Activated CD4-positive, CD25-positive, alpha-beta regulatory T cell treated with anti-CD3 and anti-CD28 coated beads, Interleukin-2, amount 50 U/mL, for 24 hours (primary cell): ENCODE results near the gene PRKAG1.
A peak's percentile ranks its signal among the peaks of the same experiment; 100 is the strongest.

Experiments used
- ATAC-seq, 2 donors: fragments of 150-1000 bp; cut with Tn5 transposase; one replicate each; pipeline ENCODE4 v1.10.0; 2021; ENCODE audit warnings: mild to moderate bottlenecking in 1 of 2, moderate library complexity in 1 of 2

Gene PRKAG1

DNA sequence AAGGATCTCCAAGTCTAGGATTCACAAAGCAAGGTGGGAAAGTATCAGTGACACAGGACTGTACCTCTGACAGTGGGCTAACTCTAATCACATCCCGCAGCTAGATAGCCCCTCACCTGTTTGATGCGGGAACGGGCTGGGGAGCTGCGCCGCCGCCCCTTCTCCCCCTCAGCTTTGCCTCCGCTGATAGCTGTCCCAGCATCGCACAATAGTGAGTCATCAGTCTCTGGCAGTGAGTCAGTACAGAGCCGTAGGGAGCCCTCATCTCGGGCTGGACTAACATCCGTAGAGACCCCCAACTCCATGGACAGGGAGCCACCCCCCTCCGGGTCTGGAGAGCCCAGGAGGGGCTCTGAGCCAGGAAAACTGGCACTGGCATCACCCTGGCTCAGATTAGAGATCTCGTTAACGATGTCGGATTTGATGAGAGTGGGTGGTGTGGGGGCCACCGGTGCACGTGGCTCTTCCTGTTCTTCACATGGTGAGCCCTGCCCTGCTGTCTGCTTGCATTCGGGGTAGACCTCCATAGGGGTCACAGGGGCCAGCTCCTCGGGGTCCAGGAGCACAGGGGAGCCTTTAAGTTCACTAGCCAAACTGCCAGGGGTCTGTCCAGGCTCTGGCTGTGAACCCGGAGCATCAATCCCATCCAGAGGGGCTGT, 31.1 kb upstream of the PRKAG1 start:
- no peak for ATAC-seq

DNA sequence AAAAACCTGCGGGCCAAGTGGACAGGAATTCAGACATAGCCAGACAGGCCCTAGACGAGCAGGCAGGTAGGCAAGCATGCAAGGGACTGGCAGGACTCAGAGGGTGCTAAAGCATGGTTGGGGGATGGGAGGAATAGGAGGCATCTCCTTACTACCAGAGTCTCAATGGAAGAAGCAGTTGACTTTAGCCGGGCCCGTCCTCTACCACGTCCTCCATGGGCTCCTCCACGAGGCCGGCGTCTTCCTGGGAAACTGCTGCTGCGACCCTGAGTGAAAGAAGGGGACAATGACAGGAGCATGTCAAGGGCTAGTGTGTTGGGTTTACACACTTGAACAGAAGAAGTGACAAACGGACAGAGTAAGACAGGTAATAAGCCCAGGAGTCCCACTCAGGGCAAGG, 30.4 kb upstream of the PRKAG1 start:
- ATAC-seq: no peak

DNA sequence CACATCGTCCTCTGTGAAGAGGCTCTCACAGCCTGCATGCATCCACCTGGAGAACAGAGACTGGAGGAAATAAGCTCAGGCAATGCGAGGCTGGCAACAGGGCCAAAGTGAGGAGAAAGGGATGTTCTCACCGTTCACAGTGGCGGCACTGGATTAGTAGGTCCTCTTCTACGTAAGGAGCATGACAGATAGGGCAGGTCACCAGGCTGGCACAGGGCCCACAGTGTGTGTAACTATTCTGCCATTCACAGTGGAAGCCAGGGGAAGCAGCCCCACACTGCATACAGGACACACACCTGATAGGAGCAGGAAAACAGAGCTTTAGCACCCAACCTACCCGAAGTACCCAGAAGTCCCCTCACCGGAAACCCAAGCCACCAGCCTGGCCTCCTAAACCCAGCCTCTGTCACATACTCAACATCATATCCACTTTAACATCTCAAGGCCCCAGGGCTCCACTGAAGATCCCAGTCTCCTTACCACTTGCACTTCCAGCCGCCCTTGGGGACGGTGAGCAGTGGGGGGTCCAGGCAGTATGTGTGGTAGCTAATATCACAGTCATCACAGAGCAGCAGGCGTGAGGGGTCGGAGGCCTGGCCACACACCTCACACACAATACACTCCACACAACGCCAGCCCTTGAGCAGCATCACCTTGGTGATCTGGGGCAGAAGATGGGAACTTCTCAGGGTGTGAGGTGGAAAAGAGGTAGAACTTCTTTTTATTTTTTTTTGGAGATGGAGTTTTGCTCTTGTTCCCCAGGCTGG, 27.7 kb upstream of the PRKAG1 start:
- no peak for ATAC-seq

DNA sequence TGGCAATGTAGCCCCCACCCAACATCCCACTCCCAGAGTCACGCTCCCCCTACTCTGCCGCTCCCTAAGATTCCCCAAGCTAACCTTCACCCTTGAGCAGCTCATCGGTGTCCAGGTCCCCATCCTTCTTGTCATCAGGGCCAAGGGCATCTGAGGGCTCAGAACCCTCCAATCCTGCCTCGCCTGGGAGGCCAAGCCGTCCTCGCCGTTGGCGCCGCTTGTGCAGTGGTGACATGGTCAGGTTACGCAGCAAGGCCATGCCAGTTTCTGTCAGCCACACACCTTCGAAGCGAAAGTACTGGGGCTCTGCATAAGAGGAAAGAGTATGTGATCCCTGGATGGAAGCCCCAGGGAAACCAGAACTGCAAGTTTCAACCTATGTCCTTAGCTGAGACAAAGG, 26.1 kb upstream of the PRKAG1 start:
- no peak for ATAC-seq

DNA sequence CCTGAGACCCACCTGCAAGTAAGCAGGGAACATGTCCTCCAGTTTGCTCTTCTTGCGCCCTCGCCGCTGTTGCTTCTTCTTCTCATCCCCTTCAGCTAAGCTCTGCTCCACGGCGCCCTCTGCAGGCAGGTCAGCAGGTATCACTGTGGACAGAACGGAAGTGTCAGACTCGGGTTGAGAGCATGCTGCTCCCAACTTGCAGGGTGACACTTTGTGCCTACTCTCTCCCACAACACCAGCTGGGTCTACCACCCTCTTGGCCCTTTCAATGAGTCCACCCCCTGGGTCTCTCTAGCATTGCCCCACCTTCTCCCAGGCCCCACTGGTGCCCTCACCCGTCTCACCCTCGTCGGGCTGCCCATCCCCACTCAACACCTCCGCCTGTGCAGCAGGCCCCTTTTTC, 25.3 kb upstream of the PRKAG1 start:
- ATAC-seq: peak; percentile 78 to 83

DNA sequence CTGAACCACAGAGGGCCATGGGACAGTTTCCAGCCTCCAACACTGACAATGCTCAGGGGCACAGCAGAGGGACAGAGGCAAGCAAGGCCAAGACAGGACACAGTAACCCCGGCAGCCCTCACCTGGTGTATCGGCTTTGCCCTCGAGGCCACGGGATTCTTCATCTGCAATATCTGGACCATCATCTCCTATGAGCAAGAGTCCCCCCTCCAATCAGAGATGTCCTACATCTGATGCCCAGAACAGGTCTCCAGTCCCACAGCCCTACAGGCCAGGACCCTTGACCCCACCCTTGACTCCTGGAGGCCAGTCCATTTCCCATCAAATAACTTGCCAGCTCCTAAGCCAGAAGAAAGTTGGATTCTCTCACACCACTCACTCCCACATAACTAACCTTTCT, 24.7 kb upstream of the PRKAG1 start:
- ATAC-seq: no peak

DNA sequence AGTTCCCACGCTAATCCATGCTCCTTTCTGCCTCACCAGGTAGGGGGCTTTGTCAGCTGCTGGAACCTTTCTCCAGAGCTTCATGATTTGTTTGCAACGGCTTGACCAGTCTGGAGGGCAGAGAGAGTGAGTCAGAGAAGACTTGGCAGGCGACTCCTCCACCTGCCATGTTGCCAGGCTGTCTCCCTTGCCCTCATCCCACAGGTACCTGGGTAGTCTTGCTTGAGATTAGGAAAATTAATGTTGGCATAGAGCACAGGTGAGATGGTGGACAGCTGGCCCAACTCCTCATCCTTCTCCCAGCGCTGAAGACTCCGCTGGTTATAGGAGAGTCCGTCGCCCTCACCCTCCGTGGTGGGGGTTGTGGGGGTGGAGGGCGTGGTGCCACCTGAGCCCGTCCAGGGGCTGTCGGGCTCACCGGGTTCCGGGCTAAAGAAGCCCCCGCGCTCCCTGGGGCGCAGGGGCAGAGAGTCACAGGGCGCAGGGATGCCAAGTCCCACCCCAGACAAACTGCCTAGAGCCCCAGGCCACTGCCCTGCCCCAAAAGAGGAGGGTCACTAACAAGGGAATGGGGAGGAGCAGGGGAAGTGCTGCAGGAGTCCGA, 23.4 kb upstream of the PRKAG1 start:
- no peak for ATAC-seq

DNA sequence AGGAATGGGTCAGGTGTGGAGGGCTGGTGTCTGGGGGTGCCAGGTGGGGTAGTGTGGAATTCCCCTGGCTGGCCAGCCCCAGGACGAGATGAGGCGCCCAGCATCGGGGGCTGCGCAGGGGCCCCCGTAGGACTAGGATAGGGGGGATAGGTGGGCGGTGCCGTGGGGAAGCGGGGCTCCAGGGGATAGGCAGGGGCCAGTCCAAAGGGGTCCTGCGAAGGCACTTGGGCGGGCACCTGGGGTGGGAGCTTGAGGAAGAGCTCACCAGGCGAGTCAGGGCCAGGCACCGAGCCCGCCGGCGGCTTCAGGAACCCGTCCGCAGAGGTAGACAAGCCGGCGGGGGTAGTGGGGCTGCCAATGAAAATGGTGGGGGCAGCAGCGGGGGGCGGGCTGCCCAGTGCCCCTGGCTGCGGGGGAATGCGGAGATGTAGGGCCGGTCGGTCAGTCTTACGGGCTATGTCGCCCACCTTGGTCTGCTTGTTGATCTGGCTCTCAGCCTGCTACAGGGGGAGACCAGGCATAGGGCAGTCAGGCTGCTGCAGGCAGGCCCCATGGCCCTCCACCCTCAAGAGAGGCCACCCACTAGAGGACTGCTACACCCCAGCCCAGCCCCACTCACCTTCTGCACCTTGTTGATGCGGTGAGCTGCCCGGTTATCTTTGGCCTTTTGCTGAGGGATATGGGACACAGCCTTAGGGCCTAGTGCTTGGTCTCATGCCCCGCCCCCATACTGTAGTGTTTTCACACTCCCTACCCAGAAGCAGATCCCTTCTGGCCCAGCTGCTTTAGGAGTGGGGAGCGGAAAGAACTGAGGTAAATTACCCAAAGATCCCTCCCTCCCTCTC, 22.7 kb upstream of the PRKAG1 start:
- ATAC-seq: no peak

DNA sequence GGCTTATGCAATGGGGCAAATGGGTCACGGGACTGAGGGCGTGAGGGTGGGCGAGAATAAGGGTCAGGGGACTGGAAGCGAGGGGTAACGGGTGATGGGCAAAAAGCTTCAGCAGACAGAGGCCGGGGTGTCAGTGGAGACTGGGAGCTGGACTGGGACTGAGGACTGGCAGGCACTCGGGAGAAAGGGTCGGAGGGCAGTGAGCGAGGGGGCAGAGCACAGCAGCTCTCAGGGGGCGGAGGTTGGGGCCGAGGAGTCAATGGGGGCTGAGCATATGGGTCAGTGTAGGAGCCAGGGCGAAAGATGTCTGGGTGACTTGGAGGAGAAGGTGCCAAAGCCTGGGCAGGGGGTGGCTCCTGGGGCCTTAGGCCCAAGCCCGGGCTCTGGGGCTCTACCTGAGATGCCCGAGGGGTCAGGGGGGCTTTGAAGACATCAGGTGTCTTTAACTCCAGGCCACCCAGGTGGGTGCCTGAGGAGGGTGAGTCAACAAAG, 21.8 kb upstream of the PRKAG1 start:
- no peak for ATAC-seq

DNA sequence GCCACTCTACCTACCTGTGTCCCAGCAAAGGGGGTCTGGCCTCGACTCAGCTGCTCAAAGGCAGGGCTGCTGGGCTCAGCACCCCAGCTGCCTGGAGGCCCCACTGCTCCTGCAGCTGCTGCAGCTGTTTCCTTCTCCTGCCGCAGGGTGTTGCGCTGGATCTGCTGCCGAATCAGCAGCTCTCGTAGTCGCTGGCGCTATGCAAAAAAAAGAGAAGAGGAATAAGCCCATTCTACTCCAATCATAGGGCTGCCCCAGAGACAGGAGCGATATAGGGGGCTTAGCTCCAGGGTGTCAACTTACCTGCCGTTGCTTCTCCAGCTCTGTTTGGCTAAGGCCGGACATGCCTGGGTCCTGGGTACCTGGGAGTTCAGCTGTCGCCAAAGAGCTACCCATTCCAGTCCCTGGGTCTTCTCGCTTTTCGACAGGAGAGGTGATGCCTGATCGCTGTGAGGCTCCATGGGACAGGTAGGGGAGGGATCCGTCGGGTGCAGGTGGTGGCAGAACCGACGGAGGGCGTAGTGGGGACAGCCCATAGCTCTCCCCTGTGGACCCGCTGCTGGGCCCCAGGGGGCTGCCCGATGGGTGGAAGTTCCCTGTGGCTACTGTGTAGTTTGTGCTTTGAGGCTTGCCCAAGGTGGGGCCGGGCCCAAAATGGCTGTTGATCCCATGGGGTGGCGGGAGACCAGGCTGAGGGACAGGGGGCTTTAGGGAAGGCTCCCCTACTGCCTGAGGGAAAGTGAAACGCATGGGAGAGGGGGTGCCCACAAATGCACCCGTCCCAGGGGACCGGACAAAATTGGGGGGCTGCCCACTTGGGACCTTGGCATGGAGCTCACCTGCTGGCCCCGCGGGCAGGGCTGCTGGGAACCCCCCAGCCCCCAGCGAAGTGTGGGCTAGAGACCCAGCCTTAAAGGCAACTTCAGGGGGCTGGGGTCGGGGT, 21.1 kb upstream of the PRKAG1 start:
- no peak for ATAC-seq

DNA sequence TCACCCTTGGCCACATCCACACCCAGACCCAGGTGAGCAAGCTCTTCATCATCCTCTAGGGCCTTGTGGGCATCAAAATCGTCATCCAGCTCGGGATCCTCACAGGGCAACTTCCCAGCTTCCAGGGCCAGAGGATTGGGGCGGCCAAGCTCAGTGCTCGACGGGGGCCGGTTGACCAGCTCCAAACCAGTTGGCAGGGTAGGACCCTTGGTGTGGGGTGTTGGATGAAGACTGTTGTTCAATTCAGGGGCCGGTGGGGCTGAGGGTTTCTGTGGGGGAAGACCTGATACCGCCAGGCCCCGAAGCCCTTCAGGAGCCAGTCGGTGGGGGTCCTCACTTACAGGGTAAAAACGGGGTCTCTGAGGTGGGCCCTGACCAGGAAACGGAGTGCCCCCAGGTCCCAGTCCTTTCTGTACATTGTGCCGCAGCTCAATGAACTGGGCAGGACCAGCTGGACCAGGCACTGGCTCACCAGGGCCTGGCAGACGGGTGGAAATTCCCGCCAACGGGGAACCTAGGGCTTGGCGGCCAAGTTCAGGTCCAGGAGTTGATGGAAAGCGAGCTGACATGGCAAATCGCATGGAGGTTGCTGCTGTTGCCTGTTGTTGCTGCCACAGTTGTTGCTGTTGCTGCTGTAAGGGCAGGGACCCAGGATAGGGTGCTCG, 19.8 kb upstream of the PRKAG1 start:
- no peak for ATAC-seq

DNA sequence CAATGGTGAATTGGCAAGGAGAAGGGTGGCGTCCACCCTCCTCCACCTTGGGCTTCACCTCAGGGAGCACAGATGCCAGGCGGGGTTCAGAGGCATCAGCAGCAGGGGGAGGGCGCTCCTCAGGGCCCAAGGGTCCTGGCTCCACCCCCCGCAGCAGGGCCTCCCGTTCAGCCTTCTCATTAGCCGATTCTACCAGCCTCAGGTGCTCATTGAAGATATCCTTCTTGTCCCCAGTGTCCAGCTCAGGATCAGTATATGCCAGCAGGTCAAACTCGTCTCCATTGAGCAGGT, 19.3 kb upstream of the PRKAG1 start:
- no peak for ATAC-seq

DNA sequence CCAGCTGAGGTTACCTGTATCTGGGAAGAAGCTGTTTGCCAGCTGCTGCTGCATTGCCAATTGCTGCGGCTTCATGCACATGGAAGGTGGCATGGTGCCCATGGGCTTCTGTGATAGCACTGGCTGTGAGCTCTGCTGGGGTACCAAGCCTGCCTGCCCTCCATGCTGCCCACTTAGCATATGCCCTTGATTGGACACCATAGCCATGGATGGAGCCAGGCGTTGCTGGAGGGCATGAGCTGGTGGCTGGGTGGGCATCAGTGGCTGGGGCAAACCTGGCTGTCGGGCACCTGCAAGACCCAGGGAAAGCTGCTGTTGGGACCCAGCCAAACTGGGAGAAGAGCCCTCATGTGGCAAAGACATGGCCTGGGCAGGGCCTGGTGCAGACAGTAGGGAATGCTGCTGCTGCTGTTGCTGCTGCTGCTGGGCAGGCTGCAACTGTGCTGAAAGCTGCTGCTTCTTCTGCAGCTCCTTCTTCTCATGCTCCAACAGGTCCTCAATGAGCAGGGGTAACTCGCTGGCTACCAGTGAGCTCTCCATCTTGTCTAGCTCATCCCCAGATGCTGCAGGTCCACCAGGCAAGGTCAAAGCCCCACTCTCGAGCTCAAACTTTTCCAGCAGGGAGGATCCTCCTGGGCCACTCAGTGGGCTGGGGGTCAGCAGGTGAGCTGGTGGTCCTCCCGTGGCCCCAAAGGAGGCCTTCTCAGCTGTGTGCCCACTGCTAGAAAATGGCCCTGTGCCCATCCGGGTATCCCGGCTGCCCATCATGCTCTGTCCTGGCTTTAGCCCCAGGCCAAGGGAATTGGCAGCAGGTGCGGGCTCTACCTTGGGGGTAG, 18.8 kb upstream of the PRKAG1 start:
- ATAC-seq: no peak

DNA sequence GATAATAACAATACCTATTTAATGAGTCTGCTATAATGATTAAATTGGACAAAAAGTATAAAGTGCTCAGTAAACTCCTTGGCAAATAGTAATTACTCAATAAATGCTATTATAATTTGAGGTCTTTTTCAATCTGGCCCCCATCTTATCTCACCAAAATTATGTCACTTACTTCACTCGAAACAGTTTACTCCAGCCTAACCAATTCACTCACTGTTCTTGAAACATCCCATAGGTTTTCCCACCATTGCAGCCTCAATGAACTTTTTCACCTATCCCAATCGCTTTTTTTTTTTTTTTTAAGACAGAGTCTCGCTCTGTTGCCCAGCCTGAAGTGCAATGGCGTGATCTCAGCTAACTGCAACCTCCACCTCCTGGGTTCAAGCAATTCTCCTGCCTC, 17.5 kb upstream of the PRKAG1 start:
- ATAC-seq: no peak

DNA sequence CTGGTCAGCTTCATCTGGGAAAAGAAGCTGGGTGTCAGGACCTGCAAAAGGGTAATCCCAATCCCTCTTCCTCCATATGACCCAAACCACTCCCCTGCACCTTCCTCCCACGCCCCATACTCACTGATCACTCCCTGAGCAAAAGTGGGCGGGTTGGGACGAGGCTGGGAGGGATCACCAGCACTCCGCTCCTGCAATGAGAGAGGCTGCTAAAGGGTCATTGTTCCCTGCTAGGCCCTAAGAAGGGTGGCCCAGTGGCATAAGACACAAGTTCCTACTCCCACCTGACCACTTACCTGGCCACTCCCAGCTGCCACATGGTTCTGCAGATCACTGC, 15.7 kb upstream of the PRKAG1 start:
- ATAC-seq: no peak

DNA sequence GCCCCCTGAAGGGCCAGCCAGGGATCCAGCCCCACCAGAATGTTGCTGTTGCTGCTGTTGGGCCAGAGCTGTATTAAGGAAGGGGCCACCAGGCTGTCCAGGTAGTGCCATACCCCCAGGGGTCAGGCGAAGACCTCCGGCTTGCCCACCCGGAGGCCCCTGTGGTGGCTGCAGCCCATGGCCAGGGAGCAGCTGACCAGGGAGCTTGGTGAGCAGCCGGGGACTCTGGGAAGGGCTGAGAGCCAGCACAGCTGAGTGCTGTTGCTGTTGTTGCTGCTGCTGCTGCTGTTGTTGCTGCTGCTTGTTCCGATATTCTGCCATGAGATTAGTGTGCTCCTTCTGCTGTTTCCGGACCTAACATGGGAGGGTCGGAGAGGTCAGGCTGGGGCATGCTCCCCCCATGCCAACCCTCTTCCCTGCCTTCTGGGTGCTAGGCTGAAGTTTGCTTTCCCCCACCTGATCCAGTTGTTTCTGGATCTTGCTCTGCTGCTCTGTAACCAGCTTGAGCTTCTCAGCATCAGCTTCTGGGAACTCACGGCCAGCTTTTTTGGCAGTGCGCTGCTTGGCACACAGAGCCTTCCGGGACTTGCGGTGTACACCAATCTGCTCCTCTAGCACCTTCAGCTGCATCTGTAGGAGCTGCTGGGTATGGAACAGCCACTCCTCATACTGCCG, 15.2 kb upstream of the PRKAG1 start:
- no peak for ATAC-seq

DNA sequence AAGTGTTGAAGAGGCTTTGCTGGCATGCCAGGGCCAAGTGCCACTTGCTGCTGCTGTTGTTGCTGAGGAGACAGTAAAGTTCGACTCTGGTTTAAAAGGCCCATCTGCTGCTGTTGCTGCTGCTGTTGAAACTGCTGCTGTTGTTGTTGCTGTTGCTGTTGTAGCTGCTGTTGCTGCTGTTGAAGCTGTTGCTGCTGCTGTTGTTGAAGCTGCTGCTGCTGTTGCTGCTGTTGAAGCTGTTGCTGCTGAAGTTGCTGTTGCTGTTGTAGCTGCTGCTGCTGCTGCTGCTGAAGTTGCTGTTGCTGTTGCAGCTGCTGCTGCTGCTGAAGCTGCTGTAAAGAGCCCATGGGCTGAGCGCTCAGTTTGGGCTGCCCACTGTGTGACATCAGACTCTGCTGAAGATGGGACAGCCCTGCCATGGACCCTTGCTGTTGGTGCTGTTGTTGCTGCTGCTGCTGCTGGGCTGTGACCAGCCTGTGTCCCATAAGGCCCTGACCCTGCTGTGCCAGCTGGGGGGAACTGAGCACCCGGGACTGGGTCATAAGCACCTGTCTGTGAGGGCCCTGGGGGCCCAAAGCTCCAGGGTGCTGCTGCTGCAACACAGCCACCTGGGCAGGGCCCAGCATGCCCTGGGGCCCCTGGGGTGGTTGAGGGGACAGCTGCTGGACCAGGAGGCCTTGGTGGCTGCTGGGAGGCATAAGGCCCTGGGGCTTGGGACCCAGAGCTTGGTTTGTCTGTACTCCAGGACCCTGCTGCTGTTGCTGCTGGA, 14.3 kb upstream of the PRKAG1 start:
- no peak for ATAC-seq

DNA sequence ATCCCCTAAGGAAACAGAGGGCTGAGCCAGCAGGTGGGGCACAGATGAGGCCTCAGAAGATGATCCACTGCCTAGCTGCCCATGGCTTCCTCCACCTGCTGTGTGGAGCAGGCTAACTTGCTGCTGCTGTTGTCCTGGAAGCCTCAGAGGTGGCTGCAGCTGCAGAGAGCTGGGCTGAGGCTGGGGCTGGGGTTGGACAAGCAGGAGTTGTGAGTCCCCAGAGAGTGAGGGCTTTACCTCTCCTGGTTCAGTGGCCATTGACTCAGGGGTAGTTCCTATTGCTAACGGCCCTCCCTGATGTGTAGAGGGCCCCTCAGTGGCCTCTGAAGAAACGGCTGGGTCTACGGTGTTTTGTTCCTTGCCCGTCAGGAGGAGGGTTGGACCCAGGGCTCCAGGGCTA, 13.7 kb upstream of the PRKAG1 start:
- no peak for ATAC-seq

DNA sequence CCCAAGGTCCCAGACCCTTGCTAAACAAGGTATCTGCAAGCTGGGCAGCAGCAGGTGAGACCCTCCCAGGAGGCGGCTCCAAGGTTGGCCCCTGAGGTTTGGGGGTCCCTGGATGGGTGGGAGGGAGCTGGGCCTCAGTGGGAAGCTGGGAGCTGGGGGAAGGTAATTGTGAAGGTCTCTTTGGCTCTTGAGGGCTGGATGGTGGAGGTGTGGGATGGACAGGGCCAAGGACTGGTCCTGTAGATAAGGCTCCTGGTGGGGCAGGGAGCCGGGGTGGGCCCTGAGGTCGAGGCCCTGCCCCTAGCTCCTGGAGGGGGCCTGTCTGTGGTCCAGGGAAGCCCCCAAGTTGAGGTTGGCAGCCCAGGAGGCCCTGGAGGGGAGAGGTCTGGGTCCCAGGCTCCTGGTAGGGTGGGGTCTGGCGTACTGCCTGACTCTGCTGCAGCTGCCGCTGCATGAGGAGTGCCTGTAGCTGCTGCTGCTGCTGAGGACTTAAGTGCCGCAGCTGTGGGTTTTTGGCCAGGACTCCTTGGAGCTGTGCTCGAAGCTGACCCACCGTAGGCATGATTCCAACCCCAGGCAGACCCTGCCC, 13.1 kb upstream of the PRKAG1 start:
- no peak for ATAC-seq
